Esophagus muscularis mucosa (tissue), 4 donors: ENCODE data around the gene MACROD2. TPM values are rescaled to one million over a fixed set of nuclear protein-coding genes. Genes with fewer than 3 reads are reported as not detected.

ENCODE experiments used
- DNase-seq: peaks from one replicate; pipeline ENCODE4 v3.0.0-alpha.2; 2017; ENCODE audit errors: extremely low spot score
- H3K27ac ChIP-seq, 4 donors: fragments of 200-600 bp; sonication (generic); replicated peaks in 1 of 4; 1 replicate in 3 of 4; 2 replicates in 1 of 4; pipeline ENCODE4 v1.5.1; 2016 to 2019; ENCODE audit warnings: mild to moderate bottlenecking in 1 of 4
- H3K27me3 ChIP-seq, 4 donors: fragments of 200-600 bp; sonication (generic); one replicate each; pipeline versions ENCODE4 v1.5.1 to v1.6.0; 2016 to 2019
- H3K36me3 ChIP-seq, 4 donors: fragments of 200-600 bp; sonication (generic); one replicate each; pipeline ENCODE4 v1.5.1; 2016 to 2019
- H3K4me1 ChIP-seq, 4 donors: fragments of 200-600 bp; sonication (generic); one replicate each; pipeline ENCODE4 v1.5.1; 2016 to 2019
- H3K4me3 ChIP-seq, 4 donors: fragments of 200-600 bp; sonication (generic); 1 replicate in 2 of 4; 2 replicates in 2 of 4; pipeline ENCODE4 v1.5.1; 2016 to 2019; ENCODE audit warnings: mild to moderate bottlenecking in 4 of 4, moderate library complexity in 1 of 4
- H3K9me3 ChIP-seq, 4 donors: fragments of 200-600 bp; sonication (generic); 1 replicate in 3 of 4; 2 replicates in 1 of 4; pipeline ENCODE4 v1.5.1; 2016 to 2019
- CTCF ChIP-seq, 3 experiments: fragments of 200-600 bp in 2 of 3; fragments of 450-650 bp in 1 of 3; sonication (generic) in 2 of 3; IDR thresholded peaks; one replicate each; pipeline ENCODE4 v1.5.1; 2017 to 2019; ENCODE audit warnings: antibody characterized with exemption in 3 of 3, mild to moderate bottlenecking in 2 of 3, moderate library complexity in 1 of 3
- EP300 ChIP-seq: sonication (generic); formaldehyde crosslinking; IDR thresholded peaks from one replicate; pipeline ENCODE4 v1.6.1; 2017; ENCODE audit warnings: antibody characterized with exemption
- POLR2A ChIP-seq: fragments of 450-650 bp; IDR thresholded peaks from one replicate; pipeline ENCODE4 v1.6.1; 2017; ENCODE audit warnings: antibody characterized with exemption, moderate library complexity, mild to moderate bottlenecking, low read depth
- POLR2AphosphoS5 ChIP-seq, 2 donors: sonication (generic); formaldehyde crosslinking; IDR thresholded peaks; one replicate each; pipeline ENCODE4 v1.6.1; 2017; ENCODE audit warnings: antibody characterized with exemption in 2 of 2
- WGBS: methylation state at CpG from one replicate; pipeline ENCODE4 v1.1.5; 2018; 5-methylcytosine and 5-hydroxymethylcytosine counted together
- intact Hi-C: fragments of 100-400 bp; cut with DNase I; formaldehyde crosslinking; loops from one replicate; pipeline ENCODE4 v1.15.1; 2023
- total RNA-seq, 4 donors: library from RNA; depleted of rRNA; stranded (reverse); fragments of >200 nt; gene quantifications; one replicate each; pipeline versions ENCODE4 v1.1.0 to v1.2.1, GENCODE V29; 2016

Gene MACROD2
- total RNA-seq, 4 donors from 2014 or later: 1.4 to 3.6 (median 2.6) TPM

- no peaks in the 10 kb centered on the region for H3K4me1 ChIP-seq
- 58% methylated on average over 6 of the region's 6 CpGs for WGBS
- intact Hi-C loops: no loop called here
Observed at GRCh38 chr20:14553774-14554534, 558.6 kb downstream of the MACROD2 start.

GRCh38 chr20:14555676-14556075, 560.4 kb downstream of the MACROD2 start:
- Histone ChIP-seq H3K4me1 (no peaks in the 10 kb centered on the region), H3K9me3 (no peaks in the 10 kb centered on the region), H3K36me3 (no peaks in the 10 kb centered on the region), H3K4me3 (no peak overlapping the region), H3K27me3 (no peaks in the 10 kb centered on the region), H3K27ac (no peak overlapping the region)
- intact Hi-C loops: no loop called here
- DNase-seq: no peak
- WGBS: 91% methylated on average over 3 of the region's 3 CpGs
- TF ChIP-seq POLR2AphosphoS5 (IDR thresholded peaks at IDR 0.05): no peak
- TF ChIP-seq POLR2A: no peak
- no peak for TF ChIP-seq EP300
- TF ChIP-seq CTCF (IDR thresholded peaks at IDR 0.05): no peak

More at GRCh38 chr20:14553774-14554534, 558.6 kb downstream of the MACROD2 start:
- Histone ChIP-seq H3K27ac (no peak overlapping the region), H3K36me3 (no peaks in the 10 kb centered on the region), H3K4me3 (no peak overlapping the region), H3K9me3 (no peaks in the 10 kb centered on the region), H3K27me3 (no peaks in the 10 kb centered on the region)
- TF ChIP-seq POLR2AphosphoS5 (IDR thresholded peaks at IDR 0.05) (no peak), EP300 (no peak), POLR2A (no peak), CTCF (IDR thresholded peaks at IDR 0.05) (no peak)
- no peak for DNase-seq

- intact Hi-C loops: no loop called here
- 85% methylated on average over 2 of the region's 2 CpGs for WGBS
- DNase-seq: no peak
- TF ChIP-seq POLR2A: no peak
- TF ChIP-seq EP300: no peak
- no peak for TF ChIP-seq CTCF (IDR thresholded peaks at IDR 0.05)
- no peak for TF ChIP-seq POLR2AphosphoS5 (IDR thresholded peaks at IDR 0.05)
- Histone ChIP-seq H3K27me3 (no peaks in the 10 kb centered on the region), H3K4me1 (no peaks in the 10 kb centered on the region), H3K4me3 (no peak overlapping the region), H3K27ac (no peak overlapping the region), H3K9me3 (no peaks in the 10 kb centered on the region), H3K36me3 (no peaks in the 10 kb centered on the region)
Observed at GRCh38 chr20:14556206-14556605, 560.9 kb downstream of the MACROD2 start.

DNA sequence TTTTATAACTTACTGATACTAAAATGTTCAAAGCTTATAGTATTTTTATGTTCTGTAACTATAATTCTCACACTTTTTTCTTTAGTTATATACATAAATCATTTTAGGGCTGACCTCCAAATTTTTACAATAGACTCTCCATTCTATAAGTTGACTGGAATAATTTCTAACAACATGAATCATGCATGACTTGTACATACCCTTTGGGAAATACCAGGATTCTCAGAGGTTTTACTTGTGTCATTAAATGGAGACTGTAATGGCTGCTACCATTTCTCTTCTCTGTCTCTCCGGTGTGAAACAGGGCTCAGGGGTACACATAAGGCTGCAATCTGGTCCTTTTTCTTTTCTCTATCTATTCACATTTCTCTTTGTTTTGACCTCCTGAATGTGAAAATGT, 564.3 kb downstream of the MACROD2 start:
- Histone ChIP-seq H3K36me3 (no peaks in the 10 kb centered on the region), H3K27me3 (no peaks in the 10 kb centered on the region), H3K4me3 (no peak overlapping the region), H3K9me3 (no peaks in the 10 kb centered on the region), H3K4me1 (no peaks in the 10 kb centered on the region), H3K27ac (no peak overlapping the region)
- 72% methylated on average over 1 of the region's 1 CpG for WGBS
- intact Hi-C loops: no loop called here
- no peak for DNase-seq
- TF ChIP-seq CTCF (IDR thresholded peaks at IDR 0.05) (no peak), EP300 (no peak), POLR2A (no peak), POLR2AphosphoS5 (IDR thresholded peaks at IDR 0.05) (no peak)
